ENCODE results near the gene S100A12.
"Not testable (repeated sequence)": the region's sequence is repeated elsewhere in the genome, so short reads cannot be mapped to it uniquely, and the experiment has no call there.

S100A12 gene

GRCh38 chr1:153375511-153375910 is at the start of gene S100A12:
Gene S100A12, minus strand, starts transcription at chr1:153375621. Its CDS starts 1,029 bp downstream, at chr1:153374592.
- DNase-seq (ENCODE audit: low read depth), result no peak

DNA sequence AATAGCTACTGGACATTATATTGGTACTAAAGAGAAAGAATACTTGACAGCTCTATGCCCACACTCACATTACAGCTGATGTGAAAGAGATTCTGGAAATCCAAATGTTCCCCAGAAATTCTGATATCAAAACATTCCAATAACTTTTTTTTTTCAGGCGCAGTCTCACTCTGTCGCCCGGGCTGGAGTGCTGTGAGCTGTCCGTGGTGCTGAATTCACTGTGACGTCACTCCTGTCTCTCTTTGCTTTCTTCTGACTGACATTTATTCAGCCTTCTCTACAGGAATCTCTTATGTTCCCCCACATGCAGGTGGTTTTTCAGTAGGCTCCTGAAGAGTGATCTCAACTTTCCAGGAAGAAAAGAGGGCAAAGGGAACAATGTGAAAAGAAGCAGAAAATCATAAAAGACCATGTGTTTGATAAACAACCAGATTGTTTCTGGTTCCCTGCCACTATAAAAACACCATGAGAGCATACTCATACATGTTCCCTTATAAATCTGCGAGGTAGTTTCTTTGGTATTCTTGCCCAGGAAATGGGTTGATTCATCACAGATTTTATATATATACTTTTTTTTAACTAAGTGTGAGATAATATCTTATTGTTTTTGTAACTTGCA is 47.1 kb upstream of the S100A12 start:
- peak; percentile 42 for DNase-seq (ENCODE audit: low read depth)

GRCh38 chr1:153420306-153420705 is 44.9 kb upstream of the S100A12 start:
- DNase-seq (ENCODE audit: low read depth), result no peak

GRCh38 chr1:153419436-153419793 is 44.0 kb upstream of the S100A12 start:
- DNase-seq (ENCODE audit: low read depth), result not testable (repeated sequence)

DNA sequence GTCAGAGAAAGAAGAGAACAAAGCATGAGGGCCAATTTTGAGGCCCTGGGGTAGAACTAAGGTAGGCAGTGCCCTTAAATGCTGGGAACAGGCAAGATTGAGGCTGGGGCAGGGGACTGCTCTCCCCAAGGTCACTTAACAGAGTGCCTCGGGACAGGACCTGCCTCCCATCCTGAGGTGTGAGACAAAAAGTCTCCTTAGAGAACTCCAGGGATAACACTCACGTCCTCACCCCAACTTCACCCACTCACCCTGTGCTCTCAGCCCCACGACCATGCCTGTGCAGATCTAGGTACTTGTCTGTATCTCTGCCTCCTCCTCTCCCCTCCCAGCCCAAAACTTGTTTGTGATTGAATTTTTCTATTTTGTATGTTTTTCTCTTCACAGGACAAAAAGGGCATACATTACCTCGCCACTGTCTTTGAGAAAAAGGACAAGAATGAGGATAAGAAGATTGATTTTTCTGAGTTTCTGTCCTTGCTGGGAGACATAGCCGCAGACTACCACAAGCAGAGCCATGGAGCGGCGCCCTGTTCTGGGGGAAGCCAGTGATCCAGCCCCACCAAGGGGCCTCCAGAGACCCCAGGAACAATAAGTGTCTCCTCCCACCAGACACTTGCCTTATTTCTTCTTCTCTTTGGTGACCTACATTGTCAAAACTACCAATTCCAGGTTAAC is 43.5 kb upstream of the S100A12 start:
- DNase-seq (ENCODE audit: low read depth), result not testable (repeated sequence)

DNA sequence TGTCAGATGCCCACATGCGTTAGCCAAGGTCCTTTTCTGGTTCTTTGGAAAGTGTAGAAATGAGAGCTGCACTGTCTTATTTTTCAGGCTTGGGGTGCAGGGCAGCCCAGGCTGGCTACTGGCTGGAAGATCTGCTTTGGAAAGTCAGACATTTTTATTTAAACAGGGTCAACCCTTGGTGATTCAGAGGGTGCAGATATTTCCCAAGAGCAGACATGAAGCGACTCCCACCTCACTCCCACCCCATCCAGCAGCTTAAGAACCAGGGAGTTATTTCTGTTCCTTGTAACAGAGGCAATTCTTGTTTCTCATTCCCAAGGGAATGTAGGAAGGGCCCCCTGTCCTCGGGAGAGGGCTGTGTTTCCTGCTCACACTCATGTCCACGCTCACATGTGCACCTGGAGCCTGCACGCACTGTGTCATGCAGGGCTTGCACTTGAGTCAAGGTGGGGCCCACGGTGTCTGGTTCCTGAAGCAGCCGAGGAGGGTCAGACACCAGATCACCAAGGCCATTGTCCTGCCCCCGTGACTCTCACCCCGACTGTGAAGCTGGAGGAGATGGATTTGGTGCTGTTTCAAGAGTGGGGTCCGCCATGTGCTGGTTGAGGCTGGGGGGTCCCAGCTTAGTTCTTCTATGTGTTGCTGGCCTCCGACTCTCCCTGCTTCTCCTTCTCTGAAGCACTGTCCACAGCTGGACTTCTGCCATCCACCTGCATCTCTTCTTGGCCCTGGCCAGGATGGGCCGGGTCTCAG is 41.9 kb upstream of the S100A12 start:
- DNase-seq (ENCODE audit: low read depth), result no peak

DNA sequence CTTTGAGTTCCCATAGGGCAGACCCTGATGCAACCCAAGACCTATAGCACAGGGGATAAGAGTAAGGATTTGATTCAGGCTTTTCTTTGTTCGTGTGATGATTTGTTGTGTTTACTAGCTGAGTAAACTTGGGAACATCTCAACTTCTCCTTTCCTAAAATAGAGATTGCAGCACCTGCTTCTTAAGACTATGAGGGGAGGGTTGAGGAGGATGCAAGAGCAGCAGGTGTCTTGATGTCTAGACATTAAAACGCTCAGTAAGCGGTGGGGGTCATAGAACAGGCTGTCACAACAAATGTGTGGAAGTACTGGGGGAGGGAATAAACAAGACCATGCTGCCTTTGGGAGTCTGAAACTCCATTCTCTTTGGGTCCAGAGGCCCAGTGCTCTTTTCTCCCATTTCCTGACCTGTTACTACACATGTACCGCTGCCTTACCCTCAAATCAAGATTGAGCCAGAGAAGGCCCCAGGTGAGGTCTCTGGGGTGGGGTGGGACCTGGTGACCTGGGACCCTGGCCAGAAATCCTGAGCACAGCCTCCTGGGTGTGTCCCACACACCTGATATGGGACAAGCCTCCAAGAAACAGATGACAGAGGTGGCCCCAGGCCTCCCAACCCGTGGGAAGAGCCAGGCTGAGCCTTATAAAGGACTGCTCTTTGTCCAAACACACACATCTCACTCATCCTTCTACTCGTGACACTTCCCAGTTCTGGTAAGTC is 40.6 kb upstream of the S100A12 start, which contains the start of gene S100A7A:
Gene S100A7A (plus strand): TSS at position 671 of the 721 bp plus-strand sequence. CDS start 1,563 bp downstream, outside the sequence.
- DNase-seq (ENCODE audit: low read depth), result no peak

GRCh38 chr1:153413961-153414360 is 38.5 kb upstream of the S100A12 start:
- DNase-seq (ENCODE audit: low read depth), result not testable (repeated sequence)

DNA sequence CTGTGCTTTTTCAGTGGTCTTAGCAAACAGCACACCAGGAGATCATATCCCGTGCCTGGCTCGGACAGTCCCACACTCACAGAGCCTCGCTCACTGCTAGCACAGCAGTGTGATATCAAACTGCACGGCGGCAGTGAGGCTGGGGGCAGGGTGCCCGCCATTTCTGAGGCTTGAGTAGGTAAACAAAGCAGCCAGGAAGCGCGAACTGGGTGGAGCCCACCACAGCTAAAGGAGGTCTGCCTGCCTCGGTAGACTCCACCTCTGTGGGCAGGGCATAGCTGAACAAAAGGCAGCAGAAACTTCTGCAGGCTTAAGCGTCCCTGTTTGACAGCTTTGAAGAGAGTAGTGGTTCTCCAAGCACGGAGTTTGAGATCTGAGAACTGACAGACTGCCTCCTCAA is 31.9 kb upstream of the S100A12 start:
- DNase-seq (ENCODE audit: low read depth), result not testable (repeated sequence)

DNA sequence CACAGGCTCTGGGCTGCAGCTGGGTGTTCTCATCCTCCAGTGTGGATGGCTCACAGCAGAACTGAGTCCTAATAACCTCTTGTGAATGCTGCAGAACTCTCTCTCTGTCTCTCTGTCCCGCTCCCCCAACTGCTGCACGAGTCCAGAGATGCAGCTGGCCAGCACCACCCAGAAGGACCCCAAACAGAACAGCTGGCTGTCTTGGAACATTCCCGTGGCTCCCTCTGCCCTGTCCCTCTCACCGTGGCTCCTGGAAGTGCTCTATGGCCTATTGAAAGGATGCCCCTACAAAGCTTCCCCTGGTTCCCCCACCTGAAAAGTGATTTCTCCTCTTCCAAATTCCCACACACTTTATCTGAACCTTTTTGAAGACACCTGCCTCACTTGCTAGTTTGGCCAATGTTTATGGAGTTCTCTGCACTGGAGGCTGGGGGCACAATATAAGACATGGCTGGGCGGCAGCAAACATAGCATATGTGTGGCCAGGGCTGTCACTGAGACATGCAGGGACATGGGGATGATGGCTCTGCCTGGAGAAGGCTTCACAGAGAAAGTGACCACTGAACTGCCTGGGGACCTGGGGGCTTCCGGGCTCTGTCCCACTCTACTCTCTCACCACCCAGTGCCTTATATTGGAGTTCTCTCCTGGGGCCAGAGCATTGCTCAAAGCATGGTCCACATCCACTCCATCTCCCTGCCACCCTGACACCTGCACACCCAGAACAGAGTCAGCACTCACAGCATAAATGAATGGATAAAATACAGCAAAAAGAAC is 30.6 kb upstream of the S100A12 start:
- not testable (repeated sequence) for DNase-seq (ENCODE audit: low read depth)

DNA sequence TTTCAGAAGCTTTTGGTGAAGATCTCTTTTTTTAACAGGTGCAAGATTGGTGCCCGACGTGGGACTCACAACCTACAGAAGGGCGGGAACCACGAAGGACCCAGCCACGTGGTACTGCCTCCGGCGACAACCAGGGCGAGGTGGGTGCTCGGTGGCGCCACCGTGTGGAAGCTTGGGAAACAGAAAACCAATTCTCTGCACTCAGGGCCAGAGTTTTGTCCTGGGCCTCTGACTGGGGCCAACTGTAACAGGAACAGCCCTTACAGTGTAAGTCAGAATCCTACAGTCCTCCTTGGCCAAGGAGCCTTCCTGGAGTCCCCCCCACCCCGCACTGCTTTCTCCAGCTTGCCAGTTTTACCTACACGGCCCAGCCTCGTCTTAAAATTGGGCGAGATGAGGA is 29.3 kb upstream of the S100A12 start:
- DNase-seq (ENCODE audit: low read depth), result no peak

GRCh38 chr1:153404086-153404635 is 28.7 kb upstream of the S100A12 start:
- DNase-seq (ENCODE audit: low read depth), result no peak

DNA sequence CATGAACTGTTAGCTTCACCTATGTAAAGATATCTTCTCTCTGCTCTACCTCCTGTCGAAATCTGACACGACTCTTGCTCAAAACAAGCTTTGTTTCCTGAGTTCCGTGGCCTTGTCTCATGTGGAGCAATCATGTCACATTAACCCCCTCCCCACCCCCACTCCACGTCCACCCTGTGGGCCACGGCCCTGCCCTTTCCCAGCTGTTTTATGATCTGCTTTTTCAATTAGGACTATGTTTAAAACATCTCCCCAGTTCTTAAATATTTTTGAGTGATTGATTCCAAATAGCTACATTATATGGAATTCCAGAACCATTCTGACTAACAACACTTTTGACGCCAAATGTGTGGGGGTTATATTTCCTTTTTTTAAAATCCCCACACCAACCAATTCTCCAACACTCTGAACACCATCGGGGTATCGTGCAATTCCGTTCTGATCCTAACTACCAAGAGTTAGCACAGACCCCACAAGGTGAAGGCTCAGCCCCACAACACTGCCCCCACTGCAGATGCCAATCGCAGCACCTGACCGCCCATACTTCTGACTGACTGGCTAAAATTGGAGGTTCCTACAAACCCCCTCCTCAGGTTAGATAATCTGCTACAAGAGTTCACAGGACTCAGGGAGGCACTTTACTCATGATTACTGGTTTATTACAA is 28.1 kb upstream of the S100A12 start:
- no peak for DNase-seq (ENCODE audit: low read depth)

GRCh38 chr1:153402226-153402625 is 26.8 kb upstream of the S100A12 start:
- no peak for DNase-seq (ENCODE audit: low read depth)

GRCh38 chr1:153401461-153401860 is 26.0 kb upstream of the S100A12 start:
- no peak for DNase-seq (ENCODE audit: low read depth)

DNA sequence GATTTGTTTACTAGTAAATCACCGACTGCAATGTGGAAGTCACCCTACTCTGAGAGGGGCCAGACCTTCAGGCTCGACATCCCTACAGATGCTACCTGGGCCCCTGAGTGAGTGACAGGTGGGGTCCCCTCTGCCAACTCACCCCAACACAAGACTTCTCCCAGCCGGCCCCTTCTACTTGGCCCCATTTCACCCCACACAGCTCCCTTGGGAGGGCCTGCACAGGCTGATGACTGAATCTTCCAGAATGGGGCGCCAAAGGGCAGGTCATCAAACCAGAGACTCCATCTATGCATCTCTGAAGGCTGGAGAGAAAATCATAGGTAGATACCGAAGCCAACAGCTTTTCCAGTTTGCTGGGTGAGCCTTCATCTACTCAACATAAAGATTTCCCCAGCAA is 24.8 kb upstream of the S100A12 start:
- no peak for DNase-seq (ENCODE audit: low read depth)

GRCh38 chr1:153399401-153400055 is 24.1 kb upstream of the S100A12 start:
- no peak for DNase-seq (ENCODE audit: low read depth)

DNA sequence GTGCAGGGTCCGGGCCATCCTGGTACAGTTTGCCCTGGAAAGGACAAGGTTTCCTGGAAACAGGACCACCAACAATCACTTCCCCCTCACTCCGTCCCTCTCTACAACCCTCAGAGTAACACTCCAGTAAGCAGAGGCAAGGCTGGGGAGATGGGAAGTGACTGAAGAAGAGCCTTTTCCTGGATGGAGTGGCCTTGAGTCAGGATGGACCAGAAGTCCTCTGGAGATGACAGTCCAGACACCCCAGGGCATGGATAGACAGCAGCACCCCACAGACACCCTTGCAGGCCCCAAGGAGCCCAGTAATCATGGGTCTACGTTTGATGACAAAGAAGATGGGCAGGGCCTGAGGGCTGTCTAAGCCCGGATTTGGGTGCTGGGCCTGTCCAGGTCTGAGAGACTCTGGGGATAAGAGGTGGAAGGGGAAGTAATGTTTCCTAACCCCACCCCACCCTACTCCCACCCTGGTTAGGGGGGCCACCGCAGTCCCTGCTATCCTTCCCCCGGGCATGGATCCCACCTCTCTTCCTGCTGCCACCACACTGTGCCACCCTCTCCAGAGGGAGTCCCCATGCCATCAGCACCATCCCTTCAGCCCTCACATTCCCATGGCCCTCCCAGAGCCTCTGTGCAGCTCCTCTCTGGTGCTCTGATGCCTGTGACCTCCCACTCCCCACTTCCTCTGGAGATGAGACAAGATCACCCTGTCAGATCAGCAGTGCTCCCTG is 22.7 kb upstream of the S100A12 start:
- no peak for DNase-seq (ENCODE audit: low read depth)
